Activated CD8-positive, alpha-beta memory T cell treated with anti-CD3 and anti-CD28 coated beads for 48 hours (primary cell): ENCODE measurements around the gene OXLD1.

ENCODE experiments used
- DNase-seq, 3 experiments: peaks; one replicate each; pipeline ENCODE4 v3.0.0-alpha.2; 2020; ENCODE audit warnings: low read depth in 2 of 3, low spot score in 2 of 3

Gene OXLD1

GRCh38 chr17:81655378-81656117, 10.9 kb downstream of the OXLD1 start:
- DNase-seq, result no peak

DNA sequence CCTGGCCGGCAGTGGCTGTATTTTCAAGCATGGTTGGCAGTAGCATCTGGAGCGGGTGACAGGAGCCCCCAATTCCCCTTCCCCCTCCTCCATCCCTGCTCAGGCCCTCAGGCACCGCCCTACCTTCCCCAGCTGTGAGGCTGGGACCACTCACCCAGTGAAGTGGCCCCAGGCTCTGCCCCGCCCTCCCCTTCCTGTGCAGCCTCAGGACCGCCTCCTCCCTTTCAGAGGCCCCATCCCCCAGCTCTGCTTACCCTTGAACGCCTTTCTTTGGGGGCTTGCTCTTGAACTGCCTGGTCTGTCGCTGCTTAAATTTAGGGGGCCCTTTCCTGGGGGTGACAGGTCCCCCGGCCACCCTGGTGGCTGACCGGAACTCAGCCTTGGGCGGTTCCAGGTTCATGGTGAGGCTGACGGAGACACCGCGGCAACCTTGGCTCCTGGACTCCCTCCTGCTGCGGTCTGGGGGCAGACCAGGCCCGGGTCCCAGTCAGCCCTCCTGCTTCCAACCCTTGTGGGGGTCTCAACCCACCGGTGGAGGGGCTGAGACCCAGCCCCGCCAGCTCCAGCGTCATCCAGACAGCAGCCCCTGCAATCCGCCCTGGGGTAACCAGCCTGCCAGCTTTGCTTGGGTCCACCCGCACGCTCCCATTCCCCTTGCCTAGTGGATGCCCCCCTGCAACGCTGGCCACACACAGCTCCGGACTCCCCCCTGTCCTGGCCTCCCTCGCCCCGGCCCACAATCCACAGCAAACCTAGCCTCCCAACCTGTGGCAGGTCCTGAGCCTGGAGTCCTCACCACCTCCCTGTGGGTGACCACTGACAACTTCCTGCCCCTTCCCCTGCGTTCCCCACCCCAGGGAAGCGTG, 13.3 kb downstream of the OXLD1 start:
- DNase-seq, result no peak

GRCh38 chr17:81651692-81652091, 14.7 kb downstream of the OXLD1 start:
- DNase-seq, result no peak

DNA sequence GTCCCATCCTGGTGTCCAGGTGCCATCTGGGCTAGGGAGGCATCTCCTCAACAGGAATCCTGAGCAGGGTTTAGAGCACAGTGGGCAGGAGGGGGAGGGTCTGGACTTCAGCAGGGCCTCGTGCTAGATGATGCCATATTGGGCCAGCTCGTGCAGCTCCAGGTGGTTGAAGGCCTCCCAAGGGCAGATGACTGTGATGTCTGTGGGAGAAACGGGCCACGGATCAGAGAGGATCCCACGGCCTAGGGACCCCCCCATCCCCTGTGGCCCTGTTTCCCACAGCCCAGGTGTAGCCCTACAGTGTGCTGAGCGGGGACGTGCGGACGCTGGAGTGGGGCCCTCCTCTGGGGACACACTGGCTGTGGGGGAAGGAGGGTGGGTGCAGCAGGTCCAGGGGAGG, 15.5 kb downstream of the OXLD1 start:
- no peak for DNase-seq

DNA sequence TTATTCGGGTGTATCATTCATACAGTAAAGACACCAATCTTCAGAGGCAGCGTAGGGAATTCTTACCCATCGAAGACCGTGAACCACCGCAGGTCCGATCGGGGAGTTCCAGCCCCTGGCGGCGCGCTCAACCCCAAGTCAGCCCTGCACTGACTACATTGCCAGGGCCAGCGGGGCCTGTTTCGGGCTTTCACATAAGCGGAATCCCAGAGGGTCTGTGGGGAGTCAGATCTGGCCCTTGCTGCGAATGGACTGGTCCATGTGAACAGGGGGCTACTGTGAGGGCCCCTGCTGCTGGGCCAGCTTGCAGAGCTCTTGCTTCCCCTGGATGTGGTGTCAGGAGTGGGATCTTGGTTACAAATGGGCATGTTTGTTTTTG, 17.7 kb downstream of the OXLD1 start:
- DNase-seq, result no peak

- no peak for DNase-seq
These were observed 18.2 kb downstream of the OXLD1 start for GRCh38 chr17:81648013-81648706.

GRCh38 chr17:81647640-81648012, 18.8 kb downstream of the OXLD1 start:
- no peak for DNase-seq

DNA sequence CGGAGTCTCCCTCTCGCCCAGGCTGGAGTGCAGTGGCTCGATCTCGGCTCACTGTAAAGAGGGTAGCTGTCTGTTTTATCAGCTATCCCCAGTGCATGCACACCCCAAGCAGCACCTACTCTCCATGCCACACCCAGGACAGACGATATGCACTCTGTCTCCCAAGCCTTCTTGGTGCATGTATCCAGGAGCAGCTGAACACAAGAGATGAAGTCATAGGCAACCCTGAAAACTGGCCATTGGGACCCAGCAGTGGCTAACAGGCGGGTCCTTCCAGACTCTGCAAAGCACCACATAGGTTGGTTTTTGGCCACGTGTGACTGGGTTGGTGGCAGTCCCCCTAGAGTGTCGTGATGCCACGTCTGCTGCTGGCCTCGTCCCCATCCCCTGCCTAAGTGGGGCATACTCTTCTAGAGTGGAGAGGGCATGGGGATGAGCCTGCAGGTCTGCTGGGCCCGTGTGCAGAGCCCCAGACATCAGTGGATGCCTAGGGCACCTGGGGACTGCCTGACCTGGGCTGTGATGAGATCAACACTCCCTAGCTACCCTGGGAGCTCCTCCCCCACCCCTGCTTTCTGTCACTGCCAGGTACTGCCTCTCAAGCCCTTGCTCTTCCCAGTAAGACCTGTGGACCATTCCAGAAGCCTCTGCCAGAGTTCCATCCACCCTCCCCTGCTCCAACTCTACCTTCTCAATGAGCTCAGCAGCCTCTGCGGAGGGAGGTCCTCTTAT, 19.4 kb downstream of the OXLD1 start:
- DNase-seq, result no peak

GRCh38 chr17:81644976-81645952, 21.1 kb downstream of the OXLD1 start:
- no peak for DNase-seq

GRCh38 chr17:81644496-81644895, 21.9 kb downstream of the OXLD1 start:
- DNase-seq, result no peak

DNA sequence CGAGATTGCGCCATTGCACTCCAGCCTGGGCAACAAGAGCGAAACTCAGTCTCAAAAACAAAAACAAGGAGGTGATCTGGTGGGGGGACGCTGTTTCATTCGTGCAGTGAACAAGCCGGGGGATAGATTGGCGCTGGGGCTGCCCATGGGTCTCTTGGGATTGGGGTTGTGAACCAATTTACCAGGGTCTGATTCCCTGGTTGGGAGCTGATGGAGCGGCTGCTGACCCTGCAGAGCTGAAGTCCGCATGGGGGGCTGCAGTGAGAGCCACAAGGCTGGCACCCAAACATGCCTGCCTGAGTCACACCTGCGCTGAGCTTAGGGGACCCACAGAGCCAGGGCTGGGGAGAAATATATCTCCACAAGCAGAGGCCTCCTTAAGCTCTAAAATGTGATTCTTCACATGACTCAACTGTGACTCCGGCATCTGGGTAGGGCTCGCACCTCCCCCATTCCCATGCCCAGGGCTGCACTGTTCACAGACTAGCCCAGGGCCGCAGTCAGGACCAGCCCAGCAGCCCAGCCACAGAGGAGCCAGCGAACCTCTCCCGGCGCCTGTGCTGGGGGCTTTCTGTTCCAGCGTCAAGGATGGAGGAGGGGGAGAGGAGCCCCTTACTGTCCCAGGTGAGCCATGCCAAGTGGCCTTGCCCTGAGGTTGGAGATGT, 24.4 kb downstream of the OXLD1 start:
- DNase-seq, result no peak

- DNase-seq, result no peak
These were observed 26.4 kb downstream of the OXLD1 start for GRCh38 chr17:81640011-81640410.

- DNase-seq, result no peak
These were observed 27.7 kb downstream of the OXLD1 start for GRCh38 chr17:81638683-81639082.

DNA sequence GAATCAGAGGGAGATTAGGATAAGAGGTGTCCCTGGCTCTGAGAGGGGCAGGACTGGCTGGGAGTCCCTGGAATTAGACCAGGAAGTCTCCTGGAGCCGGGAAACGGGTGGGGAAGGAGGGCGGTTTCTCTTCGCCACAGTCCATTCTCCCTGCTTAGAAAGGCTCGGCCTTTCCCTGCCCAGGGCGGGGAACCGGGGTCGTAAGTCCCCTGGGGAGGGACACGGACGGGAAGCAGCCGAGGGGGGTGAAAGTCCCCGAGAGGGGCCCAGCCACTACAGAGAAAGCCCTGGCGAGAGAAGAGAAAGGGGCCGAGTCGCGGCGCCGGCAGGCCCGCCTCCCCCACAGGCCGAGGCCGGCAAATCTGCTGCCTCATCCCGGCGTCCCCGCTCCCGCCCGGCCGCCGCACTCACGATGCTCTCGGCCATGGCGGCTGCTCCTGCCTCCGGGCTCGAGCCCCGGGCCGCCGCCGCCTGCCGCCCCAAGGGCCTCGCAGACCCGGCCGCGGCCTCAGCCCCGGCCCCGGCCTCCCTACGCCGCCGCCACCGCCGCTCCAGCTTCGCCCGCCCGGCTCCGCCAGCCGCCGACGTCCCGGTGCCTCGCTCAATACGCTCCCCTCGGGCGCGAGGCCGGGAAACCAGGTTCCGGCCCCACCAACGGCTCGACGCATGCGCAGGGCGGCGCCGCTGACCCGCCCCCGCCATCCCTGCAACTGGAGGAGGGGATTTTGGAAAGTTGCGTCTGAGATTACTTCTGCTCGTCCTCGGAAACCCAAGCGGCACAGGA, 29.7 kb downstream of the OXLD1 start, which contains the start of the genes NPLOC4 and TSPAN10:
NPLOC4 (minus strand) TSS at position 608 of the 784 bp plus-strand sequence; CDS start at position 426, 182 bp downstream.
TSPAN10 (plus strand) TSS at position 692 of the 784 bp plus-strand sequence. CDS start 5,217 bp downstream, outside the sequence.
- peak; percentile 80 to 89 (median 88) for DNase-seq

GRCh38 chr17:81635973-81636504, 30.4 kb downstream of the OXLD1 start:
- no peak for DNase-seq

- no peak for DNase-seq
These were observed 31.0 kb downstream of the OXLD1 start for GRCh38 chr17:81635431-81635830.

GRCh38 chr17:81631482-81631881, 34.9 kb downstream of the OXLD1 start:
- DNase-seq, result no peak

DNA sequence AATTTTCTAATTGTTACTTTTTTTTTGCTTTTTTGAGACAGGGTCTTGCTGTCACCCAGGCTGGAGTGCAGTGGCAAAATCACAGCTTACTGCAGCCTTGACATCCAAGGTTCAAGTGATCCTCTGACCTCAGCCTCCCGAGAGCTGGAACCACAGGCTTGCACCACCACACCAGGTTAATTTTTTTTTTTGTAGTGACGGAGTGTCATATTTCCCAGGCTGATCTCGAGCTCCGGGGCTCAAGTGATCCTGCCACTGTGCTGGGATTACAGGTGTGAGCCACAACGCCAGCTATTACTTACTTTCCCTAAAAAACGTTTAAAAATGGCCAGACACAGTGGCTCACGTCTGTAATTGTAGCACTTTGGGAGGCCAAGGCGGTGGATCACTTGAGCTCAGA, 36.1 kb downstream of the OXLD1 start:
- no peak for DNase-seq
